Measurements from ENCODE around the gene EIPR1. TPM values are rescaled to one million over a fixed set of nuclear protein-coding genes. Genes with fewer than 3 reads are reported as not detected.

The EIPR1 gene
- total and polyA plus RNA-seq, 10 of the 15 experiments (the other 5 are each of a cell fraction or from before 2014, with no cell fraction given) = 23.6 to 61.2 (median 42.2) TPM

- RAD21 ChIA-PET (ENCODE audit: unreplicated experiment) = no interaction called here
- H3K36me3 ChIP-seq (ENCODE audit: control insufficient read depth in 2 of 2, insufficient read depth in 2 of 2, low read length in 1 of 2) = peaks cover 4 to 5% of the 10 kb centered on the region in 2 experiments; a peak in 3 of 4 replicates
- TF ChIP-seq MTA3 (IDR thresholded peaks at IDR 0.05; ENCODE audit: borderline replicate concordance, low read length) = no peak
- TF ChIP-seq CEBPZ (IDR thresholded peaks at IDR 0.05; ENCODE audit: low read depth, low read length) = no peak
- no peak for TF ChIP-seq BRCA1 (IDR thresholded peaks at IDR 0.05; ENCODE audit: low read depth, low read length)
- TF ChIP-seq TARDBP (IDR thresholded peaks at IDR 0.05; ENCODE audit: borderline replicate concordance) = no peak
- no peak for TF ChIP-seq MAX (IDR thresholded peaks at IDR 0.05; ENCODE audit: low read depth, low read length)
- TF ChIP-seq ZSCAN29 (IDR thresholded peaks at IDR 0.05) = no peak
- DNase-seq (ENCODE audit: low read depth, low spot score) (no peak), ATAC-seq (no peak), FAIRE-seq (no peak)
- H3K4me3 ChIP-seq = no peak overlapping the region
- H3K79me2 ChIP-seq (ENCODE audit: control insufficient read depth, insufficient read depth, low read length) = no peaks in the 10 kb centered on the region
- no peaks in the 10 kb centered on the region; the same call in 2 of the 3 replicates for H3K9me3 ChIP-seq (replicated peaks; ENCODE audit: control insufficient read depth, insufficient read depth, low read length)
- no peaks in the 10 kb centered on the region for H4K20me1 ChIP-seq (ENCODE audit: control insufficient read depth, insufficient read depth)
- no peaks in the 10 kb centered on the region for H3K27me3 ChIP-seq (replicated peaks in 1 of 2; ENCODE audit: control insufficient read depth in 2 of 2, insufficient read depth in 2 of 2, low read length in 1 of 2)
- no peak overlapping the region for H3K27ac ChIP-seq (ENCODE audit: control insufficient read depth, insufficient read depth)
- intact Hi-C loops (cut with micrococcal nuclease; ENCODE audit: unreplicated experiment) (no loop called here), in situ Hi-C loops (cut with MboI) (no loop called here)
- H3K9ac ChIP-seq (ENCODE audit: control insufficient read depth, insufficient read depth, low read length) = no peak overlapping the region
- no peak overlapping the region for H2AFZ ChIP-seq (ENCODE audit: control insufficient read depth, low read depth, low read length)
- WGBS (ENCODE audit: insufficient coverage, insufficient replicate concordance, low lambda C conversion rate, missing lambda C conversion rate) = over 99% methylated on average over 6 of the region's 6 CpGs
- POLR2A ChIA-PET = no interaction called here
- H3K4me1 ChIP-seq (ENCODE audit: control insufficient read depth, insufficient read depth, low read length) = no peaks in the 10 kb centered on the region; the same call in 1 of the 2 replicates
- CTCF ChIA-PET = interaction anchor here (1.9 kb wide), 1 partner anchor 18 kb away, joined by 4 read pairs; no protein-coding TSS in a partner anchor
- H3K4me2 ChIP-seq (ENCODE audit: control insufficient read depth, insufficient read depth) = no peak overlapping the region
- no TSS peak for BruUV-seq (replicated peaks)
- SMC1A ChIA-PET (ENCODE audit: uncharacterized antibody, unreplicated experiment) = interaction anchor here (1.1 kb wide), 1 partner anchor 53 kb away, joined by 3 read pairs; no protein-coding TSS in a partner anchor
Observed at GRCh38 chr2:3260959-3261358, 116.7 kb downstream of the EIPR1 start.
